ENCODE measurements around the gene EFHD2. TPM values are rescaled to one million over a fixed set of nuclear protein-coding genes. Genes with fewer than 3 reads are reported as not detected.
"Not testable (repeated sequence)": the region's sequence is repeated elsewhere in the genome, so short reads cannot be mapped to it uniquely, and the experiment has no call there.

EFHD2 gene
- total RNA-seq, 2 donors from 2014 or later, result 36.0 to 71.3 TPM

- Histone ChIP-seq H3K4me1 (ENCODE audit: control insufficient read depth in 1 of 2, low read depth in 2 of 2) (no peaks in the 10 kb centered on the region), H3K4me3 (no peak overlapping the region), H3K36me3 (peaks cover 11% of the 10 kb centered on the region), H3K9me3 (no peaks in the 10 kb centered on the region), H3K27me3 (replicated peaks; ENCODE audit: insufficient read depth) (no peaks in the 10 kb centered on the region), H3K27ac (no peak overlapping the region)
- TF ChIP-seq CTCF (IDR thresholded peaks at IDR 0.05), result no peak
- no peak for DNase-seq (ENCODE audit: low spot score)
- ATAC-seq (ENCODE audit: insufficient number of reproducible peaks, low FRiP score, low read depth), result no peak
Measured at GRCh38 chr1:15431571-15431948, 21.9 kb downstream of the EFHD2 start.

- Histone ChIP-seq H3K27me3 (replicated peaks; ENCODE audit: insufficient read depth) (no peaks in the 10 kb centered on the region), H3K4me1 (ENCODE audit: control insufficient read depth in 1 of 2, low read depth in 2 of 2) (no peaks in the 10 kb centered on the region), H3K4me3 (no peak overlapping the region), H3K36me3 (peaks cover 4% of the 10 kb centered on the region), H3K9me3 (no peaks in the 10 kb centered on the region), H3K27ac (no peak overlapping the region)
- ATAC-seq (ENCODE audit: insufficient number of reproducible peaks, low FRiP score, low read depth), result no peak
- TF ChIP-seq CTCF (IDR thresholded peaks at IDR 0.05), result no peak
- DNase-seq (ENCODE audit: low spot score), result no peak
Measured at GRCh38 chr1:15432324-15432723, 22.6 kb downstream of the EFHD2 start.

- Histone ChIP-seq H3K36me3 (peaks cover 4% of the 10 kb centered on the region), H3K9me3 (no peaks in the 10 kb centered on the region), H3K27ac (no peak overlapping the region), H3K4me1 (ENCODE audit: control insufficient read depth in 1 of 2, low read depth in 2 of 2) (no peaks in the 10 kb centered on the region), H3K4me3 (no peak overlapping the region), H3K27me3 (replicated peaks; ENCODE audit: insufficient read depth) (no peaks in the 10 kb centered on the region)
- TF ChIP-seq CTCF (IDR thresholded peaks at IDR 0.05), result no peak
- DNase-seq (ENCODE audit: low spot score) (no peak), ATAC-seq (ENCODE audit: insufficient number of reproducible peaks, low FRiP score, low read depth) (no peak)
Measured at GRCh38 chr1:15433471-15433870, 23.8 kb downstream of the EFHD2 start.

GRCh38 chr1:15434739-15435138, 25.1 kb downstream of the EFHD2 start:
- not testable (repeated sequence) for ATAC-seq (ENCODE audit: insufficient number of reproducible peaks, low FRiP score, low read depth)

GRCh38 chr1:15435239-15436077, 25.8 kb downstream of the EFHD2 start:
- TF ChIP-seq CTCF (IDR thresholded peaks at IDR 0.05), result no peak
- Histone ChIP-seq H3K27ac (no peak overlapping the region), H3K4me1 (ENCODE audit: control insufficient read depth in 1 of 2, low read depth in 2 of 2) (no peaks in the 10 kb centered on the region), H3K27me3 (replicated peaks; ENCODE audit: insufficient read depth) (no peaks in the 10 kb centered on the region), H3K36me3 (no peaks in the 10 kb centered on the region), H3K4me3 (no peak overlapping the region), H3K9me3 (no peaks in the 10 kb centered on the region)
- DNase-seq (ENCODE audit: low spot score), result no peak
- ATAC-seq (ENCODE audit: insufficient number of reproducible peaks, low FRiP score, low read depth), result no peak

More at GRCh38 chr1:15434739-15435138, 25.1 kb downstream of the EFHD2 start:
- H3K27me3 ChIP-seq (replicated peaks; ENCODE audit: insufficient read depth); H3K4me1 ChIP-seq (ENCODE audit: control insufficient read depth in 1 of 2, low read depth in 2 of 2); DNase-seq (ENCODE audit: low spot score); H3K27ac ChIP-seq; H3K36me3 ChIP-seq; H3K4me3 ChIP-seq; H3K9me3 ChIP-seq: not testable (repeated sequence)
